Measurements from ENCODE around the gene CNKSR3.

DNA sequence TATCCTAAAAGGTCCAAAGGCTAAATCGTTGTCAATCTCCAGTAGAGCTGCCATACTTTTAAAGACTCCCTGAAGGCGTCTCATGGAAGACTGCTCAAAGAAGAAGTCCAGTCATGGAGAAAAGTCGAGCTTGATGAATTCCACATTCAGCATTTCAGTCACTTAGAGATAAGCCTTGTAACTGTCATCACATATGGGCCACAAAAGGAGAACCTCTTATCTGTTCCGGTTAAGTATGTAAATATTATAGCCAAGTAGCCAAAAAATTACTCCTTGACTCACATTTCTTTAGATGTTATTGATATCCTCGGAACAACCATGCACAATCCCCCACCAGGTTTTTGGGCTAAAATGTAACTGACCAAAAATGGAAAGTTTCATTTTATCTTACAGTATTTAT is 9.8 kb upstream of the CNKSR3 start:
- TF ChIP-seq, protein P1, sequence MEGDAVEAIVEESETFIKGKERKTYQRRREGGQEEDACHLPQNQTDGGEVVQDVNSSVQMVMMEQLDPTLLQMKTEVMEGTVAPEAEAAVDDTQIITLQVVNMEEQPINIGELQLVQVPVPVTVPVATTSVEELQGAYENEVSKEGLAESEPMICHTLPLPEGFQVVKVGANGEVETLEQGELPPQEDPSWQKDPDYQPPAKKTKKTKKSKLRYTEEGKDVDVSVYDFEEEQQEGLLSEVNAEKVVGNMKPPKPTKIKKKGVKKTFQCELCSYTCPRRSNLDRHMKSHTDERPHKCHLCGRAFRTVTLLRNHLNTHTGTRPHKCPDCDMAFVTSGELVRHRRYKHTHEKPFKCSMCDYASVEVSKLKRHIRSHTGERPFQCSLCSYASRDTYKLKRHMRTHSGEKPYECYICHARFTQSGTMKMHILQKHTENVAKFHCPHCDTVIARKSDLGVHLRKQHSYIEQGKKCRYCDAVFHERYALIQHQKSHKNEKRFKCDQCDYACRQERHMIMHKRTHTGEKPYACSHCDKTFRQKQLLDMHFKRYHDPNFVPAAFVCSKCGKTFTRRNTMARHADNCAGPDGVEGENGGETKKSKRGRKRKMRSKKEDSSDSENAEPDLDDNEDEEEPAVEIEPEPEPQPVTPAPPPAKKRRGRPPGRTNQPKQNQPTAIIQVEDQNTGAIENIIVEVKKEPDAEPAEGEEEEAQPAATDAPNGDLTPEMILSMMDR (IDR thresholded peaks at IDR 0.05) = no peak
- TF ChIP-seq POLR2AphosphoS5 (IDR thresholded peaks at IDR 0.05) (no peak), POLR2A (IDR thresholded peaks at IDR 0.05) (no peak)

All from suprapubic skin (tissue), 4 donors.